Endothelial cell of umbilical vein (primary cell): ENCODE results near the gene CDK17. TPM values are rescaled to one million over a fixed set of nuclear protein-coding genes. Genes with fewer than 3 reads are reported as not detected.

Experiments
- BruUV-seq: library from RNA; stranded (reverse); fragments of 400-500 nt; replicated peaks from 2 replicates; lab custom pipeline; 2021; lab: Mats Ljungman, UMichigan
- CTCF ChIA-PET: fragments of 300-600, 350-600 bp; sonication (Branson Sonifier 250); formaldehyde crosslinking; loops from one replicate; lab custom pipeline; 2021; ENCODE audit warnings: antibody characterized with exemption, inconsistent platforms; lab: Charles Lee
- POLR2A ChIA-PET: fragments of 300-600, 350-600 bp; sonication (Branson Sonifier 250); formaldehyde crosslinking; loops from one replicate; lab custom pipeline; 2021; ENCODE audit warnings: antibody characterized with exemption, inconsistent platforms; lab: Charles Lee
- DNase-seq: peaks from one replicate; pipeline ENCODE4 v3.0.0-alpha.2; 2011; ENCODE audit warnings: low read depth, low spot score
- FAIRE-seq: peaks from 2 replicates; lab custom pipeline; 2011; peaks lifted over from hg19 to GRCh38; lab: Jason Lieb, UNC
- H2AFZ ChIP-seq: 2 replicates; pipeline ENCODE4 v1.6.0; 2012; ENCODE audit warnings: low read depth, low read length, control low read depth, inconsistent platforms
- H3K27ac ChIP-seq: 2 replicates; pipeline ENCODE4 v1.5.1; 2011; ENCODE audit warnings: low read depth, mild to moderate bottlenecking, control low read depth, low read length, moderate library complexity; ENCODE audit not compliant: insufficient read depth
- H3K27me3 ChIP-seq, 2 experiments: 2 replicates each; pipeline versions ENCODE4 v1.6.0 to v1.6.1; 2011; ENCODE audit warnings: low read length in 2 of 2, mixed read lengths in 1 of 2; ENCODE audit not compliant: control insufficient read depth in 2 of 2, insufficient read depth in 2 of 2
- H3K36me3 ChIP-seq, 2 experiments: 2 replicates in 1 of 2; 3 replicates in 1 of 2; pipeline ENCODE4 v1.5.1; 2011; ENCODE audit warnings: low read length in 2 of 2, mild to moderate bottlenecking in 1 of 2, moderate library complexity in 1 of 2; ENCODE audit not compliant: control insufficient read depth in 2 of 2, insufficient read depth in 2 of 2; ENCODE audit errors: extremely low read depth in 1 of 2
- H3K4me1 ChIP-seq: 3 replicates; pipeline ENCODE4 v1.5.1; 2011; ENCODE audit warnings: mild to moderate bottlenecking, low read length; ENCODE audit not compliant: control insufficient read depth, insufficient read depth; ENCODE audit errors: extremely low read depth
- H3K4me2 ChIP-seq: 2 replicates; pipeline ENCODE4 v1.6.1; 2011; ENCODE audit warnings: low read length, control low read depth, mixed read lengths; ENCODE audit not compliant: insufficient read depth
- H3K4me3 ChIP-seq, 3 experiments: fragments of 200-600 bp in 1 of 3; sonication (generic), shearing (Covaris generic) in 1 of 3; replicated peaks in 1 of 3; 2 replicates each; pipeline ENCODE4 v1.5.1; 2011 to 2016; ENCODE audit warnings: control low read depth in 3 of 3, low read length in 3 of 3, mild to moderate bottlenecking in 2 of 3, inconsistent platforms in 1 of 3, low read depth in 1 of 3, moderate library complexity in 1 of 3; ENCODE audit not compliant: insufficient read depth in 1 of 3
- H3K79me2 ChIP-seq: 2 replicates; pipeline ENCODE4 v1.6.0; 2012; ENCODE audit warnings: low read length, inconsistent platforms; ENCODE audit not compliant: control insufficient read depth, insufficient read depth
- H3K9ac ChIP-seq: replicated peaks from 2 replicates; pipeline ENCODE3; 2011; ENCODE audit warnings: low read length, control low read depth; ENCODE audit not compliant: insufficient read depth; ENCODE audit errors: extremely low read depth
- H3K9me1 ChIP-seq: replicated peaks from 3 replicates; pipeline ENCODE4 v1.6.0; 2011; ENCODE audit warnings: mild to moderate bottlenecking, low read length; ENCODE audit not compliant: control insufficient read depth, insufficient read depth; ENCODE audit errors: extremely low read depth
- H3K9me3 ChIP-seq: replicated peaks from 2 replicates; pipeline ENCODE4 v1.5.1; 2012; ENCODE audit warnings: low read length, inconsistent platforms; ENCODE audit not compliant: control insufficient read depth, insufficient read depth
- H4K20me1 ChIP-seq: replicated peaks from 2 replicates; pipeline ENCODE3; 2011; ENCODE audit warnings: mild to moderate bottlenecking, low read length; ENCODE audit not compliant: control insufficient read depth, insufficient read depth; ENCODE audit errors: extremely low read depth
- GATA2 ChIP-seq: IDR thresholded peaks from 2 replicates; pipeline ENCODE4 v1.7.0; 2011; ENCODE audit warnings: low read depth, mild to moderate bottlenecking, moderate library complexity, mixed read lengths, low read length; ENCODE audit not compliant: insufficient read length, insufficient read depth
- JUN ChIP-seq: IDR thresholded peaks from 2 replicates; pipeline ENCODE4 v1.6.1; 2011; ENCODE audit warnings: borderline replicate concordance, low read depth; ENCODE audit not compliant: insufficient read length, insufficient read depth
- MAX ChIP-seq: IDR thresholded peaks from 2 replicates; pipeline ENCODE4 v1.6.1; 2011; ENCODE audit not compliant: insufficient read depth, insufficient read length
- MYC ChIP-seq: IDR thresholded peaks from one replicate; pipeline ENCODE4 v1.6.1; 2011; ENCODE audit warnings: mild to moderate bottlenecking, low read depth, low read length
- POLR2A ChIP-seq: IDR thresholded peaks from 2 replicates; pipeline ENCODE4 v1.6.1; 2012; ENCODE audit warnings: low read depth, mild to moderate bottlenecking, control low read depth, low read length
- POLR2AphosphoS5 ChIP-seq: IDR thresholded peaks from 2 replicates; pipeline ENCODE4 v1.6.1; 2012; ENCODE audit warnings: low read depth, mild to moderate bottlenecking, control low read depth, low read length, moderate library complexity; ENCODE audit not compliant: insufficient read depth
- dilution Hi-C: fragments of 300-500 bp; cut with MboI; formaldehyde crosslinking; loops from one replicate; pipeline ENCODE4 v1.15.0; 2019; ENCODE audit warnings: low sequenced_read_pairs; ENCODE audit not compliant: extremely low pct_ligation_motif_present
- intact Hi-C: fragments of 100-400 bp; cut with micrococcal nuclease; formaldehyde crosslinking; loops from one replicate; pipeline ENCODE4 v1.10.0; 2022
- polyA plus RNA-seq, 4 experiments: library from polyadenylated mRNA; depleted of rRNA in 3 of 4; stranded (reverse) in 3 of 4; unstranded in 1 of 4; fragments of >200 nt; gene quantifications; 2 replicates each; pipeline versions ENCODE4 v1.2.1 to v1.2.3, GENCODE V29; 2011 to 2012; ENCODE audit warnings: missing spikeins in 1 of 4
- total RNA-seq: library from RNA; stranded (reverse); gene quantifications from 2 replicates; pipeline ENCODE4 v1.2.3, GENCODE V29; 2021
- TF ChIP-seq, protein P1 (sequence below), 2 donors: IDR thresholded peaks; 1 replicate in 1 of 2; 2 replicates in 1 of 2; pipeline ENCODE4 v1.5.1; 2011; ENCODE audit warnings: low read length in 2 of 2, mild to moderate bottlenecking in 2 of 2, moderate library complexity in 2 of 2, control low read depth in 1 of 2, inconsistent platforms in 1 of 2, low read depth in 1 of 2; ENCODE audit not compliant: insufficient read depth in 1 of 2; ENCODE audit errors: extremely low read depth in 1 of 2

Gene CDK17
- total and polyA plus RNA-seq, 2 donors (not counting 3 experiments of a cell fraction or from before 2014, with no cell fraction given): 61.1 to 176 TPM

DNA sequence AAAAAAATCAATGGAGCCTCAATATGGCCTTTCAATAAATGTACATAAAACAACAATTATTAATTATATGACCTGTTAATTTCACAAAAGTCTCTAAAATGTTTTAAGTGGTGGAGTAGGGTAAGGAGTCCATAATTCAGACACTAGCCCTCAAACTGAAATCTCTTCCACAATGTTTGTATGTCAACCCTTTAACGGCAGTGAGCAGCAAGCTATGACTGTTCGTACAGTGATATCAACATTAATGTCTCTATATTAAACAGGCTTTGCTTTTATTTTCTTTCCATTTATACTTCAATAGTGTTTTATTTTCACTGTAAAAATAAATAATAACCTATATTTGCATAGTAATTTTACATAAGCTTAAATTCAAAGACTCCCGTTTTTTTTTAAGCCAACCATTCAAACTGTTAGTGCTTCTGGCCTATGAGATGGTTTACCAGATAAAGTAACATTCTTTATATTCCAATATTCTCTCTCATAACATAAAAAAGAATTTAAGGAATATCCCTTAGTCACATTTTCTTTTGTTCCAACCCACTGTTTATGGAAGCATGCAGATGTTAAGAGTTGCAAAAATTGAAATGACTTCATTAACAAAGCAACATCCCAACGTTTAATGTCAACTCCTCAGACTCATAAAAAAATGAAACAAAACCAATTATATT lies 2.3 kb downstream of the CDK17 start:
- peaks cover 53% of the 10 kb centered on the region for H3K4me1 ChIP-seq
- TF ChIP-seq POLR2A (no peak), JUN (no peak), GATA2 (peak; percentile 28), MAX (no peak), MYC (no peak), POLR2AphosphoS5 (no peak)
- TF ChIP-seq, protein P1, sequence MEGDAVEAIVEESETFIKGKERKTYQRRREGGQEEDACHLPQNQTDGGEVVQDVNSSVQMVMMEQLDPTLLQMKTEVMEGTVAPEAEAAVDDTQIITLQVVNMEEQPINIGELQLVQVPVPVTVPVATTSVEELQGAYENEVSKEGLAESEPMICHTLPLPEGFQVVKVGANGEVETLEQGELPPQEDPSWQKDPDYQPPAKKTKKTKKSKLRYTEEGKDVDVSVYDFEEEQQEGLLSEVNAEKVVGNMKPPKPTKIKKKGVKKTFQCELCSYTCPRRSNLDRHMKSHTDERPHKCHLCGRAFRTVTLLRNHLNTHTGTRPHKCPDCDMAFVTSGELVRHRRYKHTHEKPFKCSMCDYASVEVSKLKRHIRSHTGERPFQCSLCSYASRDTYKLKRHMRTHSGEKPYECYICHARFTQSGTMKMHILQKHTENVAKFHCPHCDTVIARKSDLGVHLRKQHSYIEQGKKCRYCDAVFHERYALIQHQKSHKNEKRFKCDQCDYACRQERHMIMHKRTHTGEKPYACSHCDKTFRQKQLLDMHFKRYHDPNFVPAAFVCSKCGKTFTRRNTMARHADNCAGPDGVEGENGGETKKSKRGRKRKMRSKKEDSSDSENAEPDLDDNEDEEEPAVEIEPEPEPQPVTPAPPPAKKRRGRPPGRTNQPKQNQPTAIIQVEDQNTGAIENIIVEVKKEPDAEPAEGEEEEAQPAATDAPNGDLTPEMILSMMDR (IDR thresholded peaks at IDR 0.05; ENCODE audit: extremely low read depth in 1 of 2, insufficient read depth in 1 of 2, low read depth in 1 of 2, low read length in 2 of 2): no peak
- intact Hi-C loops: loop anchor here (5.0 kb wide), 2 partner anchors 106 to 136 kb away; no protein-coding TSS in a partner anchor
- peaks cover 79% of the 10 kb centered on the region for H3K79me2 ChIP-seq
- no peaks in the 10 kb centered on the region for H4K20me1 ChIP-seq
- DNase-seq: peak; percentile 42
- BruUV-seq: no TSS peak
- H3K27ac ChIP-seq: peak overlapping the region; percentile 94
- peak overlapping the region; percentile 99 for H3K9ac ChIP-seq
- H3K36me3 ChIP-seq: no peaks in the 10 kb centered on the region
- peak overlapping the region; percentile 77 to 98 (median 80) for H3K4me3 ChIP-seq
- FAIRE-seq: no peak
- no peak overlapping the region for H2AFZ ChIP-seq
- H3K9me1 ChIP-seq: no peaks in the 10 kb centered on the region
- H3K4me2 ChIP-seq: peak overlapping the region; percentile 99
- CTCF ChIA-PET: interaction anchor here (1.0 to 7.9 kb wide), 5 partner anchors 30 to 118 kb away, joined by 3 to 66 read pairs (median 5); no protein-coding TSS in a partner anchor
- no peaks in the 10 kb centered on the region for H3K27me3 ChIP-seq
- POLR2A ChIA-PET: interaction anchor here (0.6 to 5.9 kb wide), 6 partner anchors 26 to 119 kb away, joined by 3 to 85 read pairs (median 4); no protein-coding TSS in a partner anchor
- no peaks in the 10 kb centered on the region for H3K9me3 ChIP-seq
- dilution Hi-C loops: no loop called here
